Lower leg skin (tissue), 3 donors: ENCODE data around the gene MYCN.

Experiments used
- CTCF ChIP-seq, 3 donors: fragments of 450-650 bp; IDR thresholded peaks; one replicate each; pipeline ENCODE4 v1.5.1; 2016; ENCODE audit warnings: antibody characterized with exemption in 3 of 3, mild to moderate bottlenecking in 3 of 3, moderate library complexity in 2 of 3
- POLR2A ChIP-seq, 2 donors: fragments of 450-650 bp; IDR thresholded peaks; one replicate each; pipeline ENCODE4 v1.6.1; 2016 to 2017; ENCODE audit warnings: antibody characterized with exemption in 2 of 2, mild to moderate bottlenecking in 1 of 2, moderate library complexity in 1 of 2

- TF ChIP-seq POLR2A (IDR thresholded peaks at IDR 0.05), result no peak
- no peak for TF ChIP-seq CTCF (IDR thresholded peaks at IDR 0.05)
Observed at GRCh38 chr2:15979759-15980604, 39.6 kb downstream of the MYCN start.
